CD4-positive, alpha-beta T cell treated with Interleukin-12 subunit alpha and Interleukin-12 subunit beta, for 1 hour (primary cell): Measurements from ENCODE around the gene SEC23A.
"Not testable (repeated sequence)": the region's sequence is repeated elsewhere in the genome, so short reads cannot be mapped to it uniquely, and the experiment has no call there.

Experiments
- DNase-seq: peaks from one replicate; pipeline ENCODE4 v3.0.0-alpha.2; 2020

The SEC23A gene

GRCh38 chr14:39102969-39103957 is at the start of gene SEC23A:
Gene SEC23A, minus strand, starts transcription at chr14:39103235. Its CDS starts 7,117 bp downstream, at chr14:39096118.
- DNase-seq = peak; percentile 88

- no peak for DNase-seq
These were observed 42.4 kb upstream of the SEC23A start for GRCh38 chr14:39145266-39145966.

- not testable (repeated sequence) for DNase-seq
These were observed 40.2 kb upstream of the SEC23A start for GRCh38 chr14:39143226-39143625.

GRCh38 chr14:39141623-39142022 is 38.6 kb upstream of the SEC23A start:
- not testable (repeated sequence) for DNase-seq

- no peak for DNase-seq
These were observed 37.1 kb upstream of the SEC23A start for GRCh38 chr14:39140170-39140569.

- DNase-seq = no peak
These were observed 35.4 kb upstream of the SEC23A start for GRCh38 chr14:39138440-39138839.

GRCh38 chr14:39137835-39138234 is 34.8 kb upstream of the SEC23A start:
- not testable (repeated sequence) for DNase-seq

GRCh38 chr14:39122330-39123138 is 19.5 kb upstream of the SEC23A start:
- no peak for DNase-seq

GRCh38 chr14:39114073-39114838 is 11.2 kb upstream of the SEC23A start, which contains the start of gene GEMIN2:
Gene GEMIN2, plus strand, starts transcription at chr14:39114323. Its CDS starts 16 bp downstream, at chr14:39114339.
- peak; percentile 95 for DNase-seq

- DNase-seq = no peak
These were observed 10.6 kb upstream of the SEC23A start for GRCh38 chr14:39113685-39114072.

- no peak for DNase-seq
These were observed 7.1 kb upstream of the SEC23A start for GRCh38 chr14:39109893-39110715.

GRCh38 chr14:39108791-39109190 is 5.8 kb upstream of the SEC23A start:
- no peak for DNase-seq

GRCh38 chr14:39107591-39107996 is 4.6 kb upstream of the SEC23A start:
- peak; percentile 40 for DNase-seq

- DNase-seq = not testable (repeated sequence)
These were observed 1.2 kb upstream of the SEC23A start for GRCh38 chr14:39104078-39104801.

GRCh38 chr14:39102265-39102968 is 618 bp downstream of the SEC23A start:
- DNase-seq = peak; percentile 15

GRCh38 chr14:39099748-39100147 is 3.3 kb downstream of the SEC23A start:
- DNase-seq = no peak

GRCh38 chr14:39099215-39099614 is 3.8 kb downstream of the SEC23A start:
- not testable (repeated sequence) for DNase-seq

GRCh38 chr14:39097159-39097558 is 5.9 kb downstream of the SEC23A start:
- peak; percentile 11 for DNase-seq

- no peak for DNase-seq
These were observed 8.5 kb downstream of the SEC23A start for GRCh38 chr14:39094515-39094914.

GRCh38 chr14:39091716-39092115 is 11.3 kb downstream of the SEC23A start:
- DNase-seq = no peak
